ENCODE results near the gene ZNF618. TPM values are rescaled to one million over a fixed set of nuclear protein-coding genes. Genes with fewer than 3 reads are reported as not detected.
"Not testable (repeated sequence)": the region's sequence is repeated elsewhere in the genome, so short reads cannot be mapped to it uniquely, and the experiment has no call there.

The ZNF618 gene
- total and polyA plus RNA-seq, 2 experiments from 2014 or later, result 12.1 to 22.1 TPM

DNA sequence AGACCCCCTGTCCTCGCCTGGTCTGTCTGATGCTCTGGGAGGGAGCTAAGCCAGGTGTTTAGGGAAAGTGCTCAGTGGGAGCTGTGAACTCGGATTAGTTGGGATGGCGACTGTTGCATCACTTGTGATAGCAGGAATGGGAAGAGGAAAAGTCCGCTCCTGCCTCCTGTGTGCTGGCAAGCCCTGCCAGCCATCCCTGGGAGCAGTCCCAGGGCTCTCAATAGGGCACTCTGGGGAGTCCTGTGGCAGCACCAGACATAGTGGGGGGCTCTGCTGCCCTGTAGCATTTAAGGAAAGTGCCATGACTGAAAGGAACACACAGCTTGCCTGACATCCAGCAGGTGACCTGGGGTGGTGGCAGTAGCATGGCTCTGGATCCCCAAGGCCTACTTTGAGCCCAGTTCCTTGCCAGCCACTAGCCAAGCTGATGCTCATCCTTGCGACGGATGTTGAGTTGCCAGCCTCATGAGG lies 120.5 kb downstream of the ZNF618 start (continued):
- TF ChIP-seq, protein P1, sequence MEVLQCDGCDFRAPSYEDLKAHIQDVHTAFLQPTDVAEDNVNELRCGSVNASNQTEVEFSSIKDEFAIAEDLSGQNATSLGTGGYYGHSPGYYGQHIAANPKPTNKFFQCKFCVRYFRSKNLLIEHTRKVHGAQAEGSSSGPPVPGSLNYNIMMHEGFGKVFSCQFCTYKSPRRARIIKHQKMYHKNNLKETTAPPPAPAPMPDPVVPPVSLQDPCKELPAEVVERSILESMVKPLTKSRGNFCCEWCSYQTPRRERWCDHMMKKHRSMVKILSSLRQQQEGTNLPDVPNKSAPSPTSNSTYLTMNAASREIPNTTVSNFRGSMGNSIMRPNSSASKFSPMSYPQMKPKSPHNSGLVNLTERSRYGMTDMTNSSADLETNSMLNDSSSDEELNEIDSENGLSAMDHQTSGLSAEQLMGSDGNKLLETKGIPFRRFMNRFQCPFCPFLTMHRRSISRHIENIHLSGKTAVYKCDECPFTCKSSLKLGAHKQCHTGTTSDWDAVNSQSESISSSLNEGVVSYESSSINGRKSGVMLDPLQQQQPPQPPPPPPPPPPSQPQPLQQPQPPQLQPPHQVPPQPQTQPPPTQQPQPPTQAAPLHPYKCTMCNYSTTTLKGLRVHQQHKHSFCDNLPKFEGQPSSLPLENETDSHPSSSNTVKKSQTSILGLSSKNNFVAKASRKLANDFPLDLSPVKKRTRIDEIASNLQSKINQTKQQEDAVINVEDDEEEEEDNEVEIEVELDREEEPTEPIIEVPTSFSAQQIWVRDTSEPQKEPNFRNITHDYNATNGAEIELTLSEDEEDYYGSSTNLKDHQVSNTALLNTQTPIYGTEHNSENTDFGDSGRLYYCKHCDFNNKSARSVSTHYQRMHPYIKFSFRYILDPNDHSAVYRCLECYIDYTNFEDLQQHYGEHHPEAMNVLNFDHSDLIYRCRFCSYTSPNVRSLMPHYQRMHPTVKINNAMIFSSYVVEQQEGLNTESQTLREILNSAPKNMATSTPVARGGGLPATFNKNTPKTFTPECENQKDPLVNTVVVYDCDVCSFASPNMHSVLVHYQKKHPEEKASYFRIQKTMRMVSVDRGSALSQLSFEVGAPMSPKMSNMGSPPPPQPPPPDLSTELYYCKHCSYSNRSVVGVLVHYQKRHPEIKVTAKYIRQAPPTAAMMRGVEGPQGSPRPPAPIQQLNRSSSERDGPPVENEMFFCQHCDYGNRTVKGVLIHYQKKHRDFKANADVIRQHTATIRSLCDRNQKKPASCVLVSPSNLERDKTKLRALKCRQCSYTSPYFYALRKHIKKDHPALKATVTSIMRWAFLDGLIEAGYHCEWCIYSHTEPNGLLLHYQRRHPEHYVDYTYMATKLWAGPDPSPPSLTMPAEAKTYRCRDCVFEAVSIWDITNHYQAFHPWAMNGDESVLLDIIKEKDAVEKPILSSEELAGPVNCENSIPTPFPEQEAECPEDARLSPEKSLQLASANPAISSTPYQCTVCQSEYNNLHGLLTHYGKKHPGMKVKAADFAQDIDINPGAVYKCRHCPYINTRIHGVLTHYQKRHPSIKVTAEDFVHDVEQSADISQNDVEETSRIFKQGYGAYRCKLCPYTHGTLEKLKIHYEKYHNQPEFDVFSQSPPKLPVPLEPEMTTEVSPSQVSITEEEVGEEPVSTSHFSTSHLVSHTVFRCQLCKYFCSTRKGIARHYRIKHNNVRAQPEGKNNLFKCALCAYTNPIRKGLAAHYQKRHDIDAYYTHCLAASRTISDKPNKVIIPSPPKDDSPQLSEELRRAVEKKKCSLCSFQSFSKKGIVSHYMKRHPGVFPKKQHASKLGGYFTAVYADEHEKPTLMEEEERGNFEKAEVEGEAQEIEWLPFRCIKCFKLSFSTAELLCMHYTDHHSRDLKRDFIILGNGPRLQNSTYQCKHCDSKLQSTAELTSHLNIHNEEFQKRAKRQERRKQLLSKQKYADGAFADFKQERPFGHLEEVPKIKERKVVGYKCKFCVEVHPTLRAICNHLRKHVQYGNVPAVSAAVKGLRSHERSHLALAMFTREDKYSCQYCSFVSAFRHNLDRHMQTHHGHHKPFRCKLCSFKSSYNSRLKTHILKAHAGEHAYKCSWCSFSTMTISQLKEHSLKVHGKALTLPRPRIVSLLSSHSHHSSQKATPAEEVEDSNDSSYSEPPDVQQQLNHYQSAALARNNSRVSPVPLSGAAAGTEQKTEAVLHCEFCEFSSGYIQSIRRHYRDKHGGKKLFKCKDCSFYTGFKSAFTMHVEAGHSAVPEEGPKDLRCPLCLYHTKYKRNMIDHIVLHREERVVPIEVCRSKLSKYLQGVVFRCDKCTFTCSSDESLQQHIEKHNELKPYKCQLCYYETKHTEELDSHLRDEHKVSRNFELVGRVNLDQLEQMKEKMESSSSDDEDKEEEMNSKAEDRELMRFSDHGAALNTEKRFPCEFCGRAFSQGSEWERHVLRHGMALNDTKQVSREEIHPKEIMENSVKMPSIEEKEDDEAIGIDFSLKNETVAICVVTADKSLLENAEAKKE (CRISPR knock-in tag; IDR thresholded peaks at IDR 0.05), result no peak

DNA sequence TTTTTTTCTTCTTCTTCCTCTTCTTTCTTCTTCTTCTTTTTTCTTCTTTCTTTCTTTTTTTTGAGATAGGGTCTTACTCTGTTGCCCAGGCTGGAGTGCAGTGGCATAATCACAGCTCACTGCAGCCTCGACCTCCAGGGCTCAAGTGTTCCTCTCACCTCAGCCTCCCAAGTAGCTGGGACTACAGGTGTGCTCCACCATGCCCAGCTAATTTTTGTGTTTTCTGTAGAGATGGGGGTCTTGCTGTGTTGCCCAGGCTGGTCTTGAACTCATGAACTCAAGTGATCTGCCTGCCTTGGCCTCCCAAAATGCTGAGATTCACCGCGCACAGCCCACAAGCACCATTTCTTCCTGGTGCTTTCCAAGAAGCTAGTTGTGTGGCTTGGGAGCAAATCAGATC lies 121.0 kb downstream of the ZNF618 start:
- ATAC-seq; H3K4me1 ChIP-seq (ENCODE audit: insufficient read depth); H3K27me3 ChIP-seq (ENCODE audit: insufficient read depth); H3K27me3 Mint-ChIP-seq (ENCODE audit: insufficient read depth, low read depth, poor library complexity); H3K36me3 Mint-ChIP-seq (ENCODE audit: low read depth); H3K9me3 Mint-ChIP-seq; H4K20me1 ChIP-seq (replicated peaks; ENCODE audit: insufficient read depth); H3K79me2 ChIP-seq (replicated peaks; ENCODE audit: insufficient read depth); DNase-seq (ENCODE audit: low spot score); H3K4me3 ChIP-seq; H3K27ac ChIP-seq (ENCODE audit: low read depth); H3F3A ChIP-seq (replicated peaks; ENCODE audit: low read depth); H2AFZ ChIP-seq; H3K9me2 ChIP-seq (ENCODE audit: insufficient read depth); H3K27ac Mint-ChIP-seq; H3K36me3 ChIP-seq (ENCODE audit: insufficient read depth); H3K4me3 Mint-ChIP-seq; H3K4me2 ChIP-seq; H3K4me1 Mint-ChIP-seq: not testable (repeated sequence)

DNA sequence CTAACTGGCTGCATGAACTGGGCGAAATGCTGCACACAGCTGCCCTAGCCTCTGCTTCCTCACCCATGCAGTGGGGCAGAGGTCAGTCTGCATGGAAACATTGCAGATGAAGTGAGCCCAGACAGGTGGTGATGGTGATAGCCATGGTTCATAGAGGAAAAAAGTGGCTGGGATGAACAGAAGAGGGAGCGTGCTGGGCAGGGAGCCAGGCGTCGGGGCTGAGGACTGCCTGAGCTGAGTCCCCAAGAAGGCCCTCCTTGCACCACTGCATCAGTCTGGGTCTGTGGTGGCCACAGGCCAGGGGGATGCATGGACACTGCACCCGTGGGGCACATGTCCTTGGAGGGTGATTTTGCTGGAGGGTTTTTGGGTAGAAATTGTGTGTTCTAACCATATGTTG lies 121.5 kb downstream of the ZNF618 start:
- no peaks in the 10 kb centered on the region for H3F3A ChIP-seq (replicated peaks; ENCODE audit: low read depth)
- no peak overlapping the region for H2AFZ ChIP-seq
- no peak for ATAC-seq
- Mint-ChIP-seq H3K27ac (no peak overlapping the region), H3K27me3 (ENCODE audit: insufficient read depth, low read depth, poor library complexity) (peaks cover 8% of the 10 kb centered on the region), H3K4me1 (no peaks in the 10 kb centered on the region), H3K4me3 (no peak overlapping the region), H3K36me3 (ENCODE audit: low read depth) (no peaks in the 10 kb centered on the region; the same call in 1 of the 3 replicates), H3K9me3 (no peaks in the 10 kb centered on the region)
- H3K4me2 ChIP-seq, result no peak overlapping the region
- H3K79me2 ChIP-seq (replicated peaks; ENCODE audit: insufficient read depth), result no peaks in the 10 kb centered on the region
- no peaks in the 10 kb centered on the region for H3K9me2 ChIP-seq (ENCODE audit: insufficient read depth)
- no peak for DNase-seq (ENCODE audit: low spot score)
- H3K36me3 ChIP-seq (ENCODE audit: insufficient read depth), result no peaks in the 10 kb centered on the region
- 0 out of 2 replicates have a peak, but pooled peaks cover 3% of the 10 kb centered on the region for H4K20me1 ChIP-seq (replicated peaks; ENCODE audit: insufficient read depth)
- no peak overlapping the region for H3K27ac ChIP-seq (ENCODE audit: low read depth)
- H3K4me3 ChIP-seq, result no peak overlapping the region
- no peaks in the 10 kb centered on the region for H3K4me1 ChIP-seq (ENCODE audit: insufficient read depth)
- H3K27me3 ChIP-seq (ENCODE audit: insufficient read depth), result no peaks in the 10 kb centered on the region
- TF ChIP-seq JUNB (IDR thresholded peaks at IDR 0.05; ENCODE audit: unreplicated experiment) (no peak), ZNF114 (CRISPR knock-in tag; IDR thresholded peaks at IDR 0.05) (no peak), ZNF331 (CRISPR knock-in tag; IDR thresholded peaks at IDR 0.05; ENCODE audit: low read depth) (no peak), STAT1 (IDR thresholded peaks at IDR 0.05; ENCODE audit: unreplicated experiment) (no peak), NANOG (IDR thresholded peaks at IDR 0.05; ENCODE audit: borderline replicate concordance) (no peak), EZH2 (IDR thresholded peaks at IDR 0.05; ENCODE audit: low read depth, unreplicated experiment) (no peak), CREB1 (CRISPR knock-in tag; IDR thresholded peaks at IDR 0.05; ENCODE audit: low read depth) (no peak), REST (IDR thresholded peaks at IDR 0.05; ENCODE audit: unreplicated experiment) (no peak)
- TF ChIP-seq, protein P2, sequence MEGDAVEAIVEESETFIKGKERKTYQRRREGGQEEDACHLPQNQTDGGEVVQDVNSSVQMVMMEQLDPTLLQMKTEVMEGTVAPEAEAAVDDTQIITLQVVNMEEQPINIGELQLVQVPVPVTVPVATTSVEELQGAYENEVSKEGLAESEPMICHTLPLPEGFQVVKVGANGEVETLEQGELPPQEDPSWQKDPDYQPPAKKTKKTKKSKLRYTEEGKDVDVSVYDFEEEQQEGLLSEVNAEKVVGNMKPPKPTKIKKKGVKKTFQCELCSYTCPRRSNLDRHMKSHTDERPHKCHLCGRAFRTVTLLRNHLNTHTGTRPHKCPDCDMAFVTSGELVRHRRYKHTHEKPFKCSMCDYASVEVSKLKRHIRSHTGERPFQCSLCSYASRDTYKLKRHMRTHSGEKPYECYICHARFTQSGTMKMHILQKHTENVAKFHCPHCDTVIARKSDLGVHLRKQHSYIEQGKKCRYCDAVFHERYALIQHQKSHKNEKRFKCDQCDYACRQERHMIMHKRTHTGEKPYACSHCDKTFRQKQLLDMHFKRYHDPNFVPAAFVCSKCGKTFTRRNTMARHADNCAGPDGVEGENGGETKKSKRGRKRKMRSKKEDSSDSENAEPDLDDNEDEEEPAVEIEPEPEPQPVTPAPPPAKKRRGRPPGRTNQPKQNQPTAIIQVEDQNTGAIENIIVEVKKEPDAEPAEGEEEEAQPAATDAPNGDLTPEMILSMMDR (conservative IDR thresholded peaks at IDR 0.05; ENCODE audit: low read depth in 2 of 2), result no peak
